Motor neuron (in vitro differentiated cells): ENCODE measurements around the gene CCDC152. TPM values are rescaled to one million over a fixed set of nuclear protein-coding genes. Genes with fewer than 3 reads are reported as not detected.
"Not testable (repeated sequence)": the region's sequence is repeated elsewhere in the genome, so short reads cannot be mapped to it uniquely, and the experiment has no call there.

Experiments
- ATAC-seq, 8 experiments: fragments of 200-7000 bp; cut with Tn5 transposase; replicated peaks in 6 of 8; 2 replicates each; pipeline ENCODE4 v1.8.0; 2021; ENCODE audit warnings: mild to moderate bottlenecking in 8 of 8, moderate library complexity in 8 of 8
- H3K27ac ChIP-seq, 2 donors: fragments of 250-450 bp; sonication (Bioruptor Pico); 2 replicates each; pipeline ENCODE4 v1.9.0; 2021; ENCODE audit warnings: antibody characterized with exemption in 2 of 2, mild to moderate bottlenecking in 2 of 2, moderate library complexity in 1 of 2
- H3K4me1 ChIP-seq, 2 donors: fragments of 250-450 bp; sonication (Bioruptor Pico); replicated peaks in 1 of 2; 2 replicates each; pipeline ENCODE4 v1.6.1; 2021; ENCODE audit warnings: antibody characterized with exemption in 2 of 2, mild to moderate bottlenecking in 2 of 2, moderate library complexity in 1 of 2
- H3K4me3 ChIP-seq, 5 donors: fragments of 250-450 bp; sonication (Bioruptor Pico); 2 replicates each; pipeline ENCODE4 v1.9.0; 2021; ENCODE audit warnings: antibody characterized with exemption in 5 of 5, mild to moderate bottlenecking in 5 of 5, moderate library complexity in 4 of 5
- WGBS, 10 experiments: fragments of 450-650 bp; shearing (Covaris generic); methylation state at CpG; one replicate each; pipeline ENCODE4 v1.0.0; 2022; 5-methylcytosine and 5-hydroxymethylcytosine counted together
- in situ Hi-C, 9 experiments: fragments of 400-800 bp; cut with MboI; loops; one replicate each; pipeline ENCODE4 v1.15.0; 2021; ENCODE audit warnings: low sequenced_read_pairs in 9 of 9, low pct_unique_long_range_greater_than_20kb in 2 of 9; ENCODE audit not compliant: unreplicated experiment in 9 of 9
- total RNA-seq, 8 experiments: library from RNA; unstranded; fragments of 300-600 nt; gene quantifications; 2 replicates each; pipeline versions ENCODE4 v1.2.3 to v1.2.4, GENCODE V29; 2022

The CCDC152 gene
- total RNA-seq, 8 experiments from 2014 or later = 0.81 to 22.0 (median 2.9) TPM

- Histone ChIP-seq H3K27ac (no peak overlapping the region), H3K4me1 (no peaks in the 10 kb centered on the region), H3K4me3 (no peak overlapping the region)
- in situ Hi-C loops = no loop called here
- no peak for ATAC-seq
- 0 to 100% (median 58%) methylated on average over 1 to 2 of the region's 2 CpGs for WGBS, 10 experiments
These were observed 70.3 kb downstream of the CCDC152 start for GRCh38 chr5:42826757-42827515.

- ATAC-seq = no peak
- Histone ChIP-seq H3K4me1 (no peaks in the 10 kb centered on the region), H3K4me3 (no peak overlapping the region), H3K27ac (no peak overlapping the region)
- 63 to 100% (median 96%) methylated on average over 1 to 2 of the region's 2 CpGs; no CpG with 5 or more reads in 4 of the 10 experiments for WGBS, 10 experiments
- in situ Hi-C loops = no loop called here
These were observed 72.1 kb downstream of the CCDC152 start for GRCh38 chr5:42828671-42829070.

GRCh38 chr5:42830924-42831323, 74.3 kb downstream of the CCDC152 start:
- in situ Hi-C loops = no loop called here
- 0 to 100% (median 78%) methylated on average over 1 to 2 of the region's 2 CpGs; no CpG with 5 or more reads in 1 of the 10 experiments for WGBS, 10 experiments
- ATAC-seq = no peak

GRCh38 chr5:42832060-42832459, 75.4 kb downstream of the CCDC152 start:
- H3K4me1 ChIP-seq = no peaks in the 10 kb centered on the region
- no peak overlapping the region for H3K27ac ChIP-seq
- H3K4me3 ChIP-seq = no peak overlapping the region
- no peak for ATAC-seq
- in situ Hi-C loops = no loop called here
- WGBS, 10 experiments = 80 to 100% (median 96%) methylated on average over 1 to 5 of the region's 5 CpGs; no CpG with 5 or more reads in 4 of the 10 experiments

More at GRCh38 chr5:42830924-42831323, 74.3 kb downstream of the CCDC152 start:
- no peaks in the 10 kb centered on the region for H3K4me1 ChIP-seq
- no peak overlapping the region for H3K4me3 ChIP-seq
- H3K27ac ChIP-seq = no peak overlapping the region

GRCh38 chr5:42836070-42836769, 79.6 kb downstream of the CCDC152 start:
- H3K4me1 ChIP-seq = no peaks in the 10 kb centered on the region
- no peak overlapping the region for H3K27ac ChIP-seq
- ATAC-seq = no peak
- in situ Hi-C loops = no loop called here
- H3K4me3 ChIP-seq = no peak overlapping the region
- 0 to 100% (median 86%) methylated on average over 1 to 6 of the region's 25 CpGs; no CpG with 5 or more reads in 5 of the 10 experiments for WGBS, 10 experiments

- no peak overlapping the region for H3K4me3 ChIP-seq
- ATAC-seq = no peak
- no peaks in the 10 kb centered on the region for H3K4me1 ChIP-seq
- in situ Hi-C loops = no loop called here
- no peak overlapping the region for H3K27ac ChIP-seq
- WGBS, 10 experiments = 0 to 80% (median 62%) methylated on average over 1 to 3 of the region's 3 CpGs
These were observed 81.0 kb downstream of the CCDC152 start for GRCh38 chr5:42837601-42838000.

- no peak for ATAC-seq
- Histone ChIP-seq H3K27ac (no peak overlapping the region), H3K4me1 (no peaks in the 10 kb centered on the region), H3K4me3 (no peak overlapping the region)
- in situ Hi-C loops = no loop called here
- WGBS, 10 experiments = 25 to 88% (median 71%) methylated on average over 2 to 3 of the region's 3 CpGs
These were observed 82.6 kb downstream of the CCDC152 start for GRCh38 chr5:42839196-42839595.

GRCh38 chr5:42840269-42840668, 83.7 kb downstream of the CCDC152 start:
- H3K4me1 ChIP-seq = no peaks in the 10 kb centered on the region
- ATAC-seq = peak in 2 of 8 experiments; percentile 25 to 33
- in situ Hi-C loops = no loop called here
- WGBS, 10 experiments = 0 to 100% (median 75%) methylated on average over 1 to 6 of the region's 6 CpGs; no CpG with 5 or more reads in 2 of the 10 experiments
- no peak overlapping the region for H3K27ac ChIP-seq
- no peak overlapping the region for H3K4me3 ChIP-seq

- no peak overlapping the region for H3K4me3 ChIP-seq
- WGBS, 10 experiments = 10 to 95% (median 74%) methylated on average over 1 to 5 of the region's 5 CpGs; no CpG with 5 or more reads in 1 of the 10 experiments
- H3K4me1 ChIP-seq = no peaks in the 10 kb centered on the region
- in situ Hi-C loops = no loop called here
- no peak overlapping the region for H3K27ac ChIP-seq
- no peak for ATAC-seq
These were observed 84.4 kb downstream of the CCDC152 start for GRCh38 chr5:42840842-42841567.

GRCh38 chr5:42842921-42843641, 86.5 kb downstream of the CCDC152 start:
- WGBS, 10 experiments = 8 to 100% (median 87%) methylated on average over 1 to 4 of the region's 4 CpGs

GRCh38 chr5:42843675-42844292, 87.2 kb downstream of the CCDC152 start:
- Histone ChIP-seq H3K27ac (no peak overlapping the region), H3K4me3 (no peak overlapping the region), H3K4me1 (no peaks in the 10 kb centered on the region)
- 20 to 100% (median 69%) methylated on average over 1 to 3 of the region's 3 CpGs for WGBS, 10 experiments
- in situ Hi-C loops = no loop called here
- no peak for ATAC-seq

More at GRCh38 chr5:42842921-42843641, 86.5 kb downstream of the CCDC152 start:
- no peak overlapping the region for H3K27ac ChIP-seq
- peak in 1 of 8 experiments; percentile 34 for ATAC-seq
- in situ Hi-C loops = no loop called here
- no peaks in the 10 kb centered on the region for H3K4me1 ChIP-seq
- H3K4me3 ChIP-seq = no peak overlapping the region

GRCh38 chr5:42844408-42844807, 87.8 kb downstream of the CCDC152 start:
- H3K4me1 ChIP-seq, H3K4me3 ChIP-seq, in situ Hi-C loops, ATAC-seq, H3K27ac ChIP-seq: not testable (repeated sequence)
- WGBS, 10 experiments = 29 to 80% (median 60%) methylated on average over 1 of the region's 4 CpGs; no CpG with 5 or more reads in 7 of the 10 experiments
